ENCODE results near the gene AK5.
"Not testable (repeated sequence)": the region's sequence is repeated elsewhere in the genome, so short reads cannot be mapped to it uniquely, and the experiment has no call there.

The AK5 gene

GRCh38 chr1:77498918-77499317 is 217.1 kb downstream of the AK5 start:
- no peaks in the 10 kb centered on the region for H3K27me3 ChIP-seq (ENCODE audit: control insufficient read depth in 1 of 2, insufficient read depth in 2 of 2, low read length in 2 of 2)
- H3K27ac ChIP-seq (ENCODE audit: low read length) = no peak overlapping the region
- no peaks in the 10 kb centered on the region for H3K9me3 ChIP-seq (ENCODE audit: control insufficient read depth in 2 of 2, low read length in 2 of 2)
- H3K9ac ChIP-seq (ENCODE audit: low read length in 2 of 2) = no peak overlapping the region
- H3K4me3 ChIP-seq (ENCODE audit: low read length in 2 of 2) = no peak overlapping the region
- H3K4me1 ChIP-seq (ENCODE audit: control insufficient read depth, insufficient read depth, low read length) = no peaks in the 10 kb centered on the region
- H3K36me3 ChIP-seq (ENCODE audit: control insufficient read depth in 2 of 2, insufficient read depth in 2 of 2, low read length in 2 of 2) = no peaks in the 10 kb centered on the region

DNA sequence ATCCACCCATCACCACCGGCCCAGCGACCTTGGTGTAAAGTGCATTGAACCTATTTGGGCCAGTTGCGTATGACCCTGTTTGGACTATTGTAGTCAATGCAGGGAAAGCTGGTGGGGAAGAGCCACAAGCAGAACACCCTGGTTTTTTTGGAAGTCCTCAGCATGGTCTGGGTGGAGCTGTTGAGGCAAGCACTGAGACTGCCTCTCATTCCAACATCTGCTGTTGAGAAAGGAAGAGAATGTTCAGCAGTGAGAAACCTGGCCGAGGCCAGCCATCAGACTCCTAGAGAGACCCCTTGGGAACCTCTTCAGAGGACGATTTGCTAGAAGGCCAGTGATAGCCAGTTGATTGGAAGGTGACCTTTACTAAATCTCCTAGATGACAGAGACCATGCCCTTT is 217.6 kb downstream of the AK5 start:
- Histone ChIP-seq H3K9ac (ENCODE audit: low read length in 2 of 2) (no peak overlapping the region), H3K4me1 (ENCODE audit: control insufficient read depth, insufficient read depth, low read length) (no peaks in the 10 kb centered on the region), H3K9me3 (ENCODE audit: control insufficient read depth in 2 of 2, low read length in 2 of 2) (no peaks in the 10 kb centered on the region), H3K4me3 (ENCODE audit: low read length in 2 of 2) (no peak overlapping the region), H3K36me3 (ENCODE audit: control insufficient read depth in 2 of 2, insufficient read depth in 2 of 2, low read length in 2 of 2) (no peaks in the 10 kb centered on the region), H3K27ac (ENCODE audit: low read length) (no peak overlapping the region), H3K27me3 (ENCODE audit: control insufficient read depth in 1 of 2, insufficient read depth in 2 of 2, low read length in 2 of 2) (no peaks in the 10 kb centered on the region)

DNA sequence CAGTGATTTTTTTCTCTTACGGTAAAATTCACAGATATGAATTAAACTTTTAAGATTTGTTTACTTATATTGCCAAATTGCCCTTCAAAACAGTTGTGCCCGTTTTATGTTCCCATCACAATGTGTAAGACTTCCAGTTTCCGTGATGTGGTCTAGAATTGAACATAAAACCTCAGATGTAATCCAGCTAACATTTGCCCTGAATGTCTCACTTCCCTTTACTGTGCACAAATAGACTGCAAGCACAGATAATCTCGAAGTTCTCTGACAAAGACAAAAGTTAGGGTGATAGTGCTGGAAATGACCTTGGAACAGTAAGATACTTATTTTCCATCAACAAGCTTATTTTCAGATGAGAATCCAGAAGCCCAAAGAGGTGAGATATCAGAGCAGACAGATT is 223.2 kb downstream of the AK5 start:
- no peak overlapping the region for H3K4me3 ChIP-seq (ENCODE audit: low read length in 2 of 2)
- no peaks in the 10 kb centered on the region for H3K9me3 ChIP-seq (ENCODE audit: control insufficient read depth in 2 of 2, low read length in 2 of 2)
- no peaks in the 10 kb centered on the region for H3K36me3 ChIP-seq (ENCODE audit: control insufficient read depth in 2 of 2, insufficient read depth in 2 of 2, low read length in 2 of 2)
- H3K9ac ChIP-seq (ENCODE audit: low read length in 2 of 2) = no peak overlapping the region
- H3K27ac ChIP-seq (ENCODE audit: low read length) = no peak overlapping the region
- no peaks in the 10 kb centered on the region for H3K4me1 ChIP-seq (ENCODE audit: control insufficient read depth, insufficient read depth, low read length)
- no peaks in the 10 kb centered on the region for H3K27me3 ChIP-seq (ENCODE audit: control insufficient read depth in 1 of 2, insufficient read depth in 2 of 2, low read length in 2 of 2)

DNA sequence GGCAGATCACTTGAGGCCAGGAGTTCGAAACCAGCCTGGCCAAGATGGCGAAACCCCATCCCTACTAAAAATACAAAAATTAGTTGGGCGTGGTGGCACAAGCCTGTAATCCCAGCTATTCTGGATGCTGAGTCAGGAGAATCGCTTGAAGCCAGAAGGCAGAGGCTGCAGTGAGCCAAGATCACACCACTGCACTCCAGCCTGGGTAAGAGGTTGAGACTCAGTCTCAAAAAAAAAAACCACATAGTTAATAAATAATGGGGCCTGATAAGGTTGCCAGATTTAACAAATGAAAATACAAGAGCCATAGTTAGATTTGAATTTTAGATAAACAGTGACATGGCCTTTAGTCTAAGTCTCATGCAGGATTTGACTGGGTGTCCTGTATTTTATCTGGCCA is 225.0 kb downstream of the AK5 start:
- Histone ChIP-seq H3K4me3 (ENCODE audit: low read length in 2 of 2) (no peak overlapping the region), H3K9me3 (ENCODE audit: control insufficient read depth in 2 of 2, low read length in 2 of 2) (no peaks in the 10 kb centered on the region), H3K36me3 (ENCODE audit: control insufficient read depth in 2 of 2, insufficient read depth in 2 of 2, low read length in 2 of 2) (no peaks in the 10 kb centered on the region), H3K27me3 (ENCODE audit: control insufficient read depth in 1 of 2, insufficient read depth in 2 of 2, low read length in 2 of 2) (no peaks in the 10 kb centered on the region), H3K9ac (ENCODE audit: low read length in 2 of 2) (no peak overlapping the region), H3K27ac (ENCODE audit: low read length) (no peak overlapping the region), H3K4me1 (ENCODE audit: control insufficient read depth, insufficient read depth, low read length) (no peaks in the 10 kb centered on the region)

DNA sequence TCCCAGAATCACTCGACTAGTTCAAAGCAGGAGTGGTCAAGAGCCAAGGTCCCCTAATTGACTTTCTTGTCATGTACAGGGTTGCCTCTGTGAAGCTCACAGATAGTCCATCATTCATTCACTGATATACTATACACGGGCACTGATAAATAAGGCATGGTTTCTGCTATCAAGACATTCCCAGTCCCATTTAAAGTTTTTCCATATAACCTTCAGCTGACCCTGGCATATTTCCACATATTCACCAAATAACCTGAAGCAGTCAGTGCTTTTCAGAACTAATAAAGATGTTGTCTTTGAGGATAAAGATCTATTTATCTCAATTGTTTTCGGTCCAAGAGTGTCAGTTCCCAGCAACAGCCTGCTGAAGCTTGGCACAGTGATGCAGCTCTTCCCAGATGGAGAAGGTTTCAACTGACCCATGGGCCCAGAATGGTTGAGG is 227.3 kb downstream of the AK5 start:
- Histone ChIP-seq H3K36me3 (ENCODE audit: control insufficient read depth in 2 of 2, insufficient read depth in 2 of 2, low read length in 2 of 2) (no peaks in the 10 kb centered on the region), H3K27ac (ENCODE audit: low read length) (no peak overlapping the region), H3K4me3 (ENCODE audit: low read length in 2 of 2) (no peak overlapping the region), H3K27me3 (ENCODE audit: control insufficient read depth in 1 of 2, insufficient read depth in 2 of 2, low read length in 2 of 2) (no peaks in the 10 kb centered on the region), H3K9me3 (ENCODE audit: control insufficient read depth in 2 of 2, low read length in 2 of 2) (no peaks in the 10 kb centered on the region), H3K4me1 (ENCODE audit: control insufficient read depth, insufficient read depth, low read length) (peaks cover 4% of the 10 kb centered on the region), H3K9ac (ENCODE audit: low read length in 2 of 2) (no peak overlapping the region)

DNA sequence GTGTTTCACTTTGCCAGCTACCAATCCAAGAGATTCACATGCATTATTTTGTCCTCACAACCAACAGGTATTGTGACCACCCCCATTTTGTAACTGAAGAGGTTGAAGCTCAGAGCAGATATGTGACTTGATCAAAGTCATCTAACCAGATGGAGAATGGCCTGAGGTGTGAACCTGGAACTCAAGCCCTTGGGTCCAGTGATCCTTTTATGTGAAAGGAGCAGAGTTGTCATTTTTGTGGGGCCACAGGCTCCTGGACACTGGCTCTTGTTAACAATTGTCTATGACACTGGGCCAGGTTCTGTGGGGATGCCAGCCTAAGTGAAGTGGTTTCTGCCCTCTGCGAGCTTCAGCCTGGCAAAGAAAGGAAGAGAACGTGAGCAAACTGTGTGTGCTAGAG is 228.1 kb downstream of the AK5 start:
- H3K9me3 ChIP-seq (ENCODE audit: control insufficient read depth in 2 of 2, low read length in 2 of 2) = no peaks in the 10 kb centered on the region
- no peak overlapping the region for H3K4me3 ChIP-seq (ENCODE audit: low read length in 2 of 2)
- peaks cover 5% of the 10 kb centered on the region for H3K4me1 ChIP-seq (ENCODE audit: control insufficient read depth, insufficient read depth, low read length)
- no peak overlapping the region for H3K27ac ChIP-seq (ENCODE audit: low read length)
- H3K9ac ChIP-seq (ENCODE audit: low read length in 2 of 2) = no peak overlapping the region
- H3K27me3 ChIP-seq (ENCODE audit: control insufficient read depth in 1 of 2, insufficient read depth in 2 of 2, low read length in 2 of 2) = no peaks in the 10 kb centered on the region
- no peaks in the 10 kb centered on the region for H3K36me3 ChIP-seq (ENCODE audit: control insufficient read depth in 2 of 2, insufficient read depth in 2 of 2, low read length in 2 of 2)

- Histone ChIP-seq H3K4me3 (ENCODE audit: low read length in 2 of 2) (no peak overlapping the region), H3K27me3 (ENCODE audit: control insufficient read depth in 1 of 2, insufficient read depth in 2 of 2, low read length in 2 of 2) (no peaks in the 10 kb centered on the region), H3K27ac (ENCODE audit: low read length) (no peak overlapping the region), H3K9ac (ENCODE audit: low read length in 2 of 2) (no peak overlapping the region), H3K36me3 (ENCODE audit: control insufficient read depth in 2 of 2, insufficient read depth in 2 of 2, low read length in 2 of 2) (no peaks in the 10 kb centered on the region), H3K4me1 (ENCODE audit: control insufficient read depth, insufficient read depth, low read length) (peaks cover 5% of the 10 kb centered on the region), H3K9me3 (ENCODE audit: control insufficient read depth in 2 of 2, low read length in 2 of 2) (no peaks in the 10 kb centered on the region)
Observed at GRCh38 chr1:77511440-77511840, 229.6 kb downstream of the AK5 start.

- H3K4me1 ChIP-seq (ENCODE audit: control insufficient read depth, insufficient read depth, low read length); H3K27me3 ChIP-seq (ENCODE audit: control insufficient read depth in 1 of 2, insufficient read depth in 2 of 2, low read length in 2 of 2); H3K36me3 ChIP-seq (ENCODE audit: control insufficient read depth in 2 of 2, insufficient read depth in 2 of 2, low read length in 2 of 2); H3K4me3 ChIP-seq (ENCODE audit: low read length in 2 of 2); H3K27ac ChIP-seq (ENCODE audit: low read length); H3K9ac ChIP-seq (ENCODE audit: low read length in 2 of 2); H3K9me3 ChIP-seq (ENCODE audit: control insufficient read depth in 2 of 2, low read length in 2 of 2): not testable (repeated sequence)
Observed at GRCh38 chr1:77512650-77513049, 230.8 kb downstream of the AK5 start.

- H3K4me1 ChIP-seq (ENCODE audit: control insufficient read depth, insufficient read depth, low read length) = peaks cover 5% of the 10 kb centered on the region
- no peak overlapping the region for H3K9ac ChIP-seq (ENCODE audit: low read length in 2 of 2)
- H3K36me3 ChIP-seq (ENCODE audit: control insufficient read depth in 2 of 2, insufficient read depth in 2 of 2, low read length in 2 of 2) = no peaks in the 10 kb centered on the region
- no peak overlapping the region for H3K27ac ChIP-seq (ENCODE audit: low read length)
- no peak overlapping the region for H3K4me3 ChIP-seq (ENCODE audit: low read length in 2 of 2)
- no peaks in the 10 kb centered on the region for H3K27me3 ChIP-seq (ENCODE audit: control insufficient read depth in 1 of 2, insufficient read depth in 2 of 2, low read length in 2 of 2)
- H3K9me3 ChIP-seq (ENCODE audit: control insufficient read depth in 2 of 2, low read length in 2 of 2) = peaks cover 0 to 7% of the 10 kb centered on the region in 2 donors
Observed at GRCh38 chr1:77513839-77514763, 232.3 kb downstream of the AK5 start.

DNA sequence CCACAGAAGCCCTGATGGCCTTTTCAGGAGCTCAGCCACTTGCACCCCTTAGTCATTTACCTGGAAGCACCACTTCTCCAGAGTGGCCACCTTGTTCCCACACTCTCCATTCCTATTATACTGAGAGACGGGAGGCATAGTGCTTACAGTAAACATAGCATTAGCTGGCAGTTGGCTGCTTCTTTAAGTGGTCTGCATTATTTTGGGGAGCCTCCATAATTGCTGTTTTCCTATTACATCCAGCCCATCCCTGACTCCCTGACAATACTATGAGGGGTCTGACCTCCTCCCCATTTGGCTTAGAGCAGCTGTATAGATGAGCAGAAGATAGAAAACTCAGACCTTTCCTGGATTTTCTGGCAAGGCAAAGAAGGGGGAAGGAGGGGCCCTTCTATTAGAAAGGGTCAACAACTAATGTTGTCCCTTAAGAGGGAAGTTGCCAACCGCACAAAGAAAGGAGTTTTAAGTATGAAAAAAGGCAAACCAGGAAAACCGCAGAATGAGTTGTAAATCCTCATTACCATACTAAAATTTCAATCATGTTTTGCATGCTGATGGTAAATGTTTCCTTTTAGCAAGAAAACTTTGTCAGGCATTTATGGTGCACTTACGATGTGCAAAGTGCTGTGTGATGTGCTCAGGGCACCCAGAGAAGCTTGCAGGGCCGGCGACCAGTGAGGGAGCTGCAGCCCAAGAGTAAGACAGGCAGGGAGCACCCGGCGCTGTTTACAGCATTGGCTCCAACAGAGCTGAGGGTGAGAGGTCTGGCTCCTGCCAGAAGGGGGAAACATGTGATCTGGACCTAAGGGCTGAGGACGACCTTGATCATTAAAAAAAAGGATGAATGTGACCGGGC is 233.3 kb downstream of the AK5 start:
- Histone ChIP-seq H3K27ac (ENCODE audit: low read length) (no peak overlapping the region), H3K4me1 (ENCODE audit: control insufficient read depth, insufficient read depth, low read length) (peaks cover 5% of the 10 kb centered on the region), H3K36me3 (ENCODE audit: control insufficient read depth in 2 of 2, insufficient read depth in 2 of 2, low read length in 2 of 2) (no peaks in the 10 kb centered on the region), H3K27me3 (ENCODE audit: control insufficient read depth in 1 of 2, insufficient read depth in 2 of 2, low read length in 2 of 2) (no peaks in the 10 kb centered on the region), H3K9me3 (ENCODE audit: control insufficient read depth in 2 of 2, low read length in 2 of 2) (peaks cover 0 to 7% of the 10 kb centered on the region in 2 donors), H3K9ac (ENCODE audit: low read length in 2 of 2) (no peak overlapping the region), H3K4me3 (ENCODE audit: low read length in 2 of 2) (no peak overlapping the region)
